PC-3 (cell line): ENCODE measurements around the gene CNIH3. TPM values are rescaled to one million over a fixed set of nuclear protein-coding genes. Genes with fewer than 3 reads are reported as not detected.

Experiments used
- ATAC-seq: fragments of 200-7000 bp; cut with Tn5 transposase; 2 replicates; pipeline ENCODE4 v1.9.1; 2020; ENCODE audit warnings: mild to moderate bottlenecking, moderate library complexity
- BruUV-seq: library from RNA; stranded (reverse); fragments of 400-500 nt; replicated peaks from 2 replicates; lab custom pipeline; 2021; lab: Mats Ljungman, UMichigan
- CTCF ChIA-PET: fragments of 300-600 bp; sonication (Branson Sonifier 250); formaldehyde crosslinking; loops from one replicate; lab custom pipeline; 2022; ENCODE audit warnings: antibody characterized with exemption; lab: Charles Lee
- POLR2A ChIA-PET: fragments of 300-600 bp; sonication (Branson Sonifier 250); formaldehyde crosslinking; loops from one replicate; lab custom pipeline; 2022; ENCODE audit warnings: antibody characterized with exemption; ENCODE audit not compliant: unreplicated experiment; lab: Charles Lee
- DNase-seq: peaks from one replicate; pipeline ENCODE4 v3.0.0-alpha.2; 2015
- H2AFZ ChIP-seq: fragments of 300-600 bp; sonication (generic); 2 replicates; pipeline ENCODE4 v1.6.0; 2016; ENCODE audit warnings: antibody characterized with exemption, low read length
- H3F3A ChIP-seq: fragments of 300-600 bp; sonication (generic); one replicate; pipeline ENCODE4 v1.6.0; 2017; ENCODE audit warnings: antibody characterized with exemption, low read length, control low read depth, mild to moderate bottlenecking; ENCODE audit not compliant: unreplicated experiment
- H3K27ac ChIP-seq: fragments of 300-600 bp; sonication (generic); 2 replicates; pipeline ENCODE4 v1.5.1; 2016; ENCODE audit warnings: mild to moderate bottlenecking, low read length
- H3K27me3 ChIP-seq: fragments of 300-600 bp; sonication (generic); 2 replicates; pipeline ENCODE4 v1.6.1; 2016; ENCODE audit warnings: low read length, mixed read lengths
- H3K36me3 ChIP-seq: fragments of 300-600 bp; sonication (generic); 2 replicates; pipeline ENCODE4 v1.6.1; 2016; ENCODE audit warnings: low read depth, mixed run types, low read length, mixed read lengths
- H3K4me1 ChIP-seq: fragments of 300-600 bp; sonication (generic); 2 replicates; pipeline ENCODE4 v1.5.1; 2016; ENCODE audit warnings: low read length; ENCODE audit not compliant: insufficient read depth
- H3K4me2 ChIP-seq: fragments of 300-600 bp; sonication (generic); 2 replicates; pipeline ENCODE4 v1.6.0; 2016; ENCODE audit warnings: low read length
- H3K4me3 ChIP-seq: fragments of 300-600 bp; sonication (generic); 2 replicates; pipeline ENCODE4 v1.5.1; 2016; ENCODE audit warnings: mild to moderate bottlenecking, low read length, mixed read lengths
- H3K79me2 ChIP-seq: fragments of 300-600 bp; sonication (generic); 2 replicates; pipeline ENCODE4 v1.6.1; 2017; ENCODE audit warnings: low read length, mixed read lengths
- H3K9ac ChIP-seq: fragments of 300-600 bp; sonication (generic); 2 replicates; pipeline ENCODE4 v1.6.0; 2016; ENCODE audit warnings: mild to moderate bottlenecking, low read length
- H3K9me2 ChIP-seq: fragments of 300-600 bp; sonication (generic); replicated peaks from 2 replicates; pipeline ENCODE4 v1.6.1; 2016; ENCODE audit warnings: mixed run types, low read length, mixed read lengths
- H3K9me3 ChIP-seq: fragments of 300-600 bp; sonication (generic); 2 replicates; pipeline ENCODE4 v1.6.1; 2016; ENCODE audit warnings: low read length, mixed read lengths
- H4K20me1 ChIP-seq: fragments of 300-600 bp; sonication (generic); 2 replicates; pipeline ENCODE4 v1.6.1; 2016; ENCODE audit warnings: low read length, mixed read lengths
- CTCF ChIP-seq: fragments of 300-600 bp; sonication (generic); conservative IDR thresholded peaks from 2 replicates; pipeline ENCODE4 v1.5.1; 2017; ENCODE audit warnings: antibody characterized with exemption, low read depth, mild to moderate bottlenecking, low read length
- EZH2 ChIP-seq: fragments of 300-600 bp; sonication (generic); IDR thresholded peaks from one replicate; pipeline ENCODE4 v1.6.1; 2017; ENCODE audit warnings: antibody characterized with exemption, mild to moderate bottlenecking, low read length; ENCODE audit not compliant: unreplicated experiment
- EZH2phosphoT487 ChIP-seq: fragments of 300-600 bp; sonication (generic); IDR thresholded peaks from 2 replicates; pipeline ENCODE4 v1.6.1; 2018; ENCODE audit warnings: mild to moderate bottlenecking, antibody characterized with exemption, low read length, borderline replicate concordance
- intact Hi-C: fragments of 100-400 bp; cut with micrococcal nuclease; formaldehyde crosslinking; loops from 2 replicates; pipeline ENCODE4 v1.9.0; 2023
- total RNA-seq: library from RNA; depleted of rRNA; stranded (reverse); fragments of >200 nt; gene quantifications from 2 replicates; pipeline ENCODE4 v1.2.3, GENCODE V29; 2014

Gene CNIH3
- total RNA-seq, 1 experiment from 2014 or later, result 7.4 TPM

- no TSS peak for BruUV-seq
- no peaks in the 10 kb centered on the region for H3K4me1 ChIP-seq
- intact Hi-C loops, result no loop called here
- no peaks in the 10 kb centered on the region for H3K9me2 ChIP-seq
- H3K79me2 ChIP-seq, result no peaks in the 10 kb centered on the region
- no peak overlapping the region for H3K4me3 ChIP-seq
- H2AFZ ChIP-seq, result no peak overlapping the region
- TF ChIP-seq CTCF, result no peak
- TF ChIP-seq EZH2, result no peak
- TF ChIP-seq EZH2phosphoT487, result no peak
- H4K20me1 ChIP-seq, result no peaks in the 10 kb centered on the region
- no peaks in the 10 kb centered on the region for H3K36me3 ChIP-seq
- ATAC-seq (no peak), DNase-seq (no peak)
- ChIA-PET CTCF (no interaction called here), POLR2A (no interaction called here)
- no peak overlapping the region for H3K4me2 ChIP-seq
- H3K9me3 ChIP-seq, result no peaks in the 10 kb centered on the region
- no peak overlapping the region for H3K9ac ChIP-seq
- no peaks in the 10 kb centered on the region for H3F3A ChIP-seq
- no peak overlapping the region for H3K27ac ChIP-seq
- no peaks in the 10 kb centered on the region for H3K27me3 ChIP-seq
These were observed 6.8 kb upstream of the CNIH3 start for GRCh38 chr1:224609333-224609732.

- TF ChIP-seq CTCF (no peak), EZH2phosphoT487 (no peak)
- no peak overlapping the region for H3K4me2 ChIP-seq
- no peak overlapping the region for H2AFZ ChIP-seq
- BruUV-seq, result no TSS peak
- H3K9me2 ChIP-seq, result no peaks in the 10 kb centered on the region
- H4K20me1 ChIP-seq, result no peaks in the 10 kb centered on the region
- H3K4me3 ChIP-seq, result no peak overlapping the region
- H3K27me3 ChIP-seq, result no peaks in the 10 kb centered on the region
- H3K9ac ChIP-seq, result no peak overlapping the region
- POLR2A ChIA-PET, result interaction anchor here (0.5 to 1.0 kb wide), 2 partner anchors 47 to 169 kb away, joined by 3 read pairs; no protein-coding TSS in a partner anchor
- no peak overlapping the region for H3K27ac ChIP-seq
- DNase-seq (no peak), ATAC-seq (no peak)
- 0 out of 2 replicates have a peak, but pooled peaks cover 12% of the 10 kb centered on the region for H3K4me1 ChIP-seq
- peaks cover 6% of the 10 kb centered on the region; the same call in 1 of the 2 replicates for H3K79me2 ChIP-seq
- no peaks in the 10 kb centered on the region for H3K9me3 ChIP-seq
- H3F3A ChIP-seq, result no peaks in the 10 kb centered on the region
- H3K36me3 ChIP-seq, result no peaks in the 10 kb centered on the region
- intact Hi-C loops, result no loop called here
- CTCF ChIA-PET, result interaction anchor here (0.6 kb wide), 1 partner anchor 62 kb away, joined by 4 read pairs; no protein-coding TSS in a partner anchor
These were observed 3.9 kb upstream of the CNIH3 start for GRCh38 chr1:224612246-224612645.

GRCh38 chr1:224613486-224613885, 2.6 kb upstream of the CNIH3 start:
- CTCF ChIA-PET, result no interaction called here
- POLR2A ChIA-PET, result no interaction called here

More at GRCh38 chr1:224613486-224613885, 2.6 kb upstream of the CNIH3 start:
- no peaks in the 10 kb centered on the region for H3K27me3 ChIP-seq
- no TSS peak for BruUV-seq
- H3K4me3 ChIP-seq, result no peak overlapping the region
- ATAC-seq (no peak), DNase-seq (no peak)
- TF ChIP-seq CTCF, result no peak
- no peak for TF ChIP-seq EZH2phosphoT487
- TF ChIP-seq EZH2, result no peak
- H3K9ac ChIP-seq, result no peak overlapping the region
- H3K36me3 ChIP-seq, result no peaks in the 10 kb centered on the region
- H4K20me1 ChIP-seq, result no peaks in the 10 kb centered on the region
- H3K4me1 ChIP-seq, result peaks cover 13% of the 10 kb centered on the region; the same call in 1 of the 2 replicates
- H3K27ac ChIP-seq, result no peak overlapping the region
- H3K79me2 ChIP-seq, result peaks cover 6% of the 10 kb centered on the region; the same call in 1 of the 2 replicates
- H3K4me2 ChIP-seq, result no peak overlapping the region
- no peaks in the 10 kb centered on the region for H3F3A ChIP-seq
- no peak overlapping the region for H2AFZ ChIP-seq
- intact Hi-C loops, result no loop called here
- no peaks in the 10 kb centered on the region for H3K9me3 ChIP-seq
- H3K9me2 ChIP-seq, result no peaks in the 10 kb centered on the region
